ENCODE data around the gene ADAMTSL3. TPM values are rescaled to one million over a fixed set of nuclear protein-coding genes. Genes with fewer than 3 reads are reported as not detected.

The ADAMTSL3 gene
- total and polyA plus RNA-seq, 2 of the 8 experiments (the other 6 are each of a cell fraction or from before 2014, with no cell fraction given): 0.35 to 1.4 TPM

GRCh38 chr15:83651541-83651940, 2.4 kb upstream of the ADAMTSL3 start (continued):
- no peak for TF ChIP-seq EZH2 (IDR thresholded peaks at IDR 0.05; ENCODE audit: low read depth, low read length, severe bottlenecking)
- TF ChIP-seq TCF12 (IDR thresholded peaks at IDR 0.05; ENCODE audit: low read depth, low read length): no peak
- TF ChIP-seq POLR2AphosphoS5 (IDR thresholded peaks at IDR 0.05; ENCODE audit: low read depth, low read length): no peak
- no peak for TF ChIP-seq TEAD4 (IDR thresholded peaks at IDR 0.05; ENCODE audit: low read depth, low read length)
- no peak for TF ChIP-seq HDAC2 (IDR thresholded peaks at IDR 0.05; ENCODE audit: borderline replicate concordance in 1 of 2, low read depth in 2 of 2, low read length in 2 of 2)
- no peak for TF ChIP-seq ATF2 (IDR thresholded peaks at IDR 0.05; ENCODE audit: low read length)
